Measurements from ENCODE around the gene CEMP1. TPM values are rescaled to one million over a fixed set of nuclear protein-coding genes. Genes with fewer than 3 reads are reported as not detected.

The CEMP1 gene
- total RNA-seq, 1 donor from 2014 or later, result 0.16 TPM

DNA sequence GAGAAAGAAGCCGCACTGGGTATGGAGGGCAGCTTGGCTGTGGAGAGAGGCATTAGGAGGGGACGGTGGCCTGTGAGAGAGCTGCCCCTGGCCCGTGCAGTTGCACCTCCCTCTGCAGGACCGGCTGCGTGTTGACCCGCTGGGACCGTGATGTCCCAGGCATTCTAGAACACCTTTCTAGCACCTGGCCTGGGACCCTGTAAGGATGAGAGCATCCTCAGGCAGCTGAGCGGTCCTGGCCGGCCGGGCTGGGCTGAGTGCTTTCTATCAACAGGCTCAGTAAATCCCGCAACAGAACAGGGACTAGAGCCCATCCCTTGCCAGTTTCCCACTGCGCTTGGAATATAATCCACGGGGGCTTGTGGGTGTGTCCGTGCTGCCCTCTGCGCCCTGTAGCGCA lies 41.6 kb downstream of the CEMP1 start:
- DNase-seq (no peak), ATAC-seq (ENCODE audit: low read depth) (no peak)
- H3K4me3 Mint-ChIP-seq, result no peak overlapping the region
- no peaks in the 10 kb centered on the region for H3K36me3 Mint-ChIP-seq (ENCODE audit: low read depth)
- TF ChIP-seq, protein P1, sequence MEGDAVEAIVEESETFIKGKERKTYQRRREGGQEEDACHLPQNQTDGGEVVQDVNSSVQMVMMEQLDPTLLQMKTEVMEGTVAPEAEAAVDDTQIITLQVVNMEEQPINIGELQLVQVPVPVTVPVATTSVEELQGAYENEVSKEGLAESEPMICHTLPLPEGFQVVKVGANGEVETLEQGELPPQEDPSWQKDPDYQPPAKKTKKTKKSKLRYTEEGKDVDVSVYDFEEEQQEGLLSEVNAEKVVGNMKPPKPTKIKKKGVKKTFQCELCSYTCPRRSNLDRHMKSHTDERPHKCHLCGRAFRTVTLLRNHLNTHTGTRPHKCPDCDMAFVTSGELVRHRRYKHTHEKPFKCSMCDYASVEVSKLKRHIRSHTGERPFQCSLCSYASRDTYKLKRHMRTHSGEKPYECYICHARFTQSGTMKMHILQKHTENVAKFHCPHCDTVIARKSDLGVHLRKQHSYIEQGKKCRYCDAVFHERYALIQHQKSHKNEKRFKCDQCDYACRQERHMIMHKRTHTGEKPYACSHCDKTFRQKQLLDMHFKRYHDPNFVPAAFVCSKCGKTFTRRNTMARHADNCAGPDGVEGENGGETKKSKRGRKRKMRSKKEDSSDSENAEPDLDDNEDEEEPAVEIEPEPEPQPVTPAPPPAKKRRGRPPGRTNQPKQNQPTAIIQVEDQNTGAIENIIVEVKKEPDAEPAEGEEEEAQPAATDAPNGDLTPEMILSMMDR (IDR thresholded peaks at IDR 0.05), result no peak
- H3K9me3 Mint-ChIP-seq, result no peaks in the 10 kb centered on the region
- no peaks in the 10 kb centered on the region for H3K27me3 Mint-ChIP-seq
- peaks cover 23% of the 10 kb centered on the region for H3K4me1 Mint-ChIP-seq
- ChIA-PET CTCF (interaction anchor here (3.4 kb wide), 1 partner anchor 12 kb away, joined by 17 read pairs; no protein-coding TSS in a partner anchor), POLR2A (interaction anchor here (1.0 kb wide), 1 partner anchor 30 kb away, joined by 3 read pairs; no protein-coding TSS in a partner anchor)
- intact Hi-C loops (cut with micrococcal nuclease), result loop anchor here (5.0 kb wide), 1 partner anchor 237 kb away; the partner anchor contains the start of gene ECI1
- H3K27ac Mint-ChIP-seq, result no peak overlapping the region

DNA sequence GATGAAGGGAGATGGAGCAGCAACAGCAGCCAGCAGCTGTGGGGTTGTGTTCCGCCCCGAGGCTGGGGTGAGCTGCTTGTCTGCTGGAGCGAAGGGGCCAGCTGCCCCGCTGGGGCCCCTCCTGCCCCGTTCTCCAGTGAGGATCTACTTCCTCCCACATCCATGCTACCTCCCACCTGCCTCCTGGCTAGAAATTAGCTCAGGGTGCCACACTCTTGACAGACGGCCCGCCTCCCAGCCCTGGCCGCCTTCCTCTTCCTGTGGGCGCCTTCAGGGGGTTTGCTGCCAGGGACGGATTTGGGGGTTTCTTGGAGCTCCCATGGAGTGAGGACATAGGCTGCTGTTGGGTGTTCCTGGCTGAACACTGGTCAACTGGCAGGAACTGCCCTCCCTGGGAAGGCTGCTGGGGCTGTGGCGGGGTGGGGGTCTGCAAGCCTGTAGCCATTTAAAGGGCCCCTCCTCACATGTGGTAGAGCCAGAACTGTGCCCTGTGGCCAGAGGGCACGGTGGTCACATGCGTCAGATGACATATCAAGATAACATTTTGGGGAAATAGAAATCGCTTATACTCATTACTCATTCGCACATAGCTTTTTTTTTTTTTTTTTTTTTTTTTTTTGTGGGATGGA lies 43.2 kb downstream of the CEMP1 start:
- Mint-ChIP-seq H3K4me1 (peaks cover 23% of the 10 kb centered on the region), H3K4me3 (no peak overlapping the region), H3K27me3 (no peaks in the 10 kb centered on the region), H3K36me3 (ENCODE audit: low read depth) (no peaks in the 10 kb centered on the region), H3K27ac (no peak overlapping the region), H3K9me3 (no peaks in the 10 kb centered on the region)
- ChIA-PET CTCF (interaction anchor here (0.6 to 3.4 kb wide), 5 partner anchors 13 to 293 kb away, joined by 3 to 21 read pairs (median 13); partner anchors contain the start of genes CCNF and TBC1D24), POLR2A (interaction anchor here (0.6 to 1.5 kb wide), 9 partner anchors 18 to 467 kb away, joined by 3 to 10 read pairs (median 4); partner anchors contain the start of genes CCNF and TRAF7)
- no peak for DNase-seq
- intact Hi-C loops (cut with micrococcal nuclease), result loop anchor here (1.0 to 5.0 kb wide), 11 partner anchors 13 to 465 kb away; partner anchors contain the start of genes ABCA3, ECI1 and RNPS1
- ATAC-seq (ENCODE audit: low read depth), result no peak
- TF ChIP-seq, protein P1 (IDR thresholded peaks at IDR 0.05), result no peak

DNA sequence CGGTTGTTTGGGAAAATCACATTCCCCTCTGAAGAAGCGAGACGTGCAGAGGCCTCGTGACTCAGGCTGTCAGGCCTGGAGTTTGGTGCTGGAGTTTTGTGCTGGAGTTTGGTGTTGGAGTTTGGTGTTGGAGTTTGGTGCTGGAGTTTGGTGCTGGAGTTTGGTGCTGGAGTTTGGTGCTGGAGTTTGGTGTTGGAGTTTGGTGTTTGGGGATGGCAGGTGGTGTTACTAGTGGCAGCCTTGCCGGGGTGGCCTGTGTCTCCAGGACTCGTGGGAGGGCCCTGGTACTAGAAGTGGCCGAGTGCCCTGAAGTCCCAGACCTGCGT lies 43.7 kb downstream of the CEMP1 start:
- intact Hi-C loops (cut with micrococcal nuclease), result loop anchor here (1.0 to 5.0 kb wide), 11 partner anchors 13 to 464 kb away; partner anchors contain the start of genes ABCA3, ECI1 and RNPS1
- TF ChIP-seq, protein P1 (IDR thresholded peaks at IDR 0.05), result no peak
- peaks cover 23% of the 10 kb centered on the region for H3K4me1 Mint-ChIP-seq
- H3K27me3 Mint-ChIP-seq, result no peaks in the 10 kb centered on the region
- H3K36me3 Mint-ChIP-seq (ENCODE audit: low read depth), result no peaks in the 10 kb centered on the region
- H3K9me3 Mint-ChIP-seq, result no peaks in the 10 kb centered on the region
- DNase-seq, result no peak
- POLR2A ChIA-PET, result interaction anchor here (0.9 to 2.3 kb wide), 14 partner anchors 13 to 467 kb away, joined by 3 to 14 read pairs (median 4); partner anchors contain the start of genes AMDHD2, CCNF, ECI1 and TBC1D24
- no peak for ATAC-seq (ENCODE audit: low read depth)
- peak overlapping the region; percentile 83 for H3K27ac Mint-ChIP-seq
- CTCF ChIA-PET, result interaction anchor here (1.1 to 3.4 kb wide), 5 partner anchors 14 to 292 kb away, joined by 4 to 21 read pairs (median 13); partner anchors contain the start of gene CCNF
- H3K4me3 Mint-ChIP-seq, result peak overlapping the region; percentile 71

DNA sequence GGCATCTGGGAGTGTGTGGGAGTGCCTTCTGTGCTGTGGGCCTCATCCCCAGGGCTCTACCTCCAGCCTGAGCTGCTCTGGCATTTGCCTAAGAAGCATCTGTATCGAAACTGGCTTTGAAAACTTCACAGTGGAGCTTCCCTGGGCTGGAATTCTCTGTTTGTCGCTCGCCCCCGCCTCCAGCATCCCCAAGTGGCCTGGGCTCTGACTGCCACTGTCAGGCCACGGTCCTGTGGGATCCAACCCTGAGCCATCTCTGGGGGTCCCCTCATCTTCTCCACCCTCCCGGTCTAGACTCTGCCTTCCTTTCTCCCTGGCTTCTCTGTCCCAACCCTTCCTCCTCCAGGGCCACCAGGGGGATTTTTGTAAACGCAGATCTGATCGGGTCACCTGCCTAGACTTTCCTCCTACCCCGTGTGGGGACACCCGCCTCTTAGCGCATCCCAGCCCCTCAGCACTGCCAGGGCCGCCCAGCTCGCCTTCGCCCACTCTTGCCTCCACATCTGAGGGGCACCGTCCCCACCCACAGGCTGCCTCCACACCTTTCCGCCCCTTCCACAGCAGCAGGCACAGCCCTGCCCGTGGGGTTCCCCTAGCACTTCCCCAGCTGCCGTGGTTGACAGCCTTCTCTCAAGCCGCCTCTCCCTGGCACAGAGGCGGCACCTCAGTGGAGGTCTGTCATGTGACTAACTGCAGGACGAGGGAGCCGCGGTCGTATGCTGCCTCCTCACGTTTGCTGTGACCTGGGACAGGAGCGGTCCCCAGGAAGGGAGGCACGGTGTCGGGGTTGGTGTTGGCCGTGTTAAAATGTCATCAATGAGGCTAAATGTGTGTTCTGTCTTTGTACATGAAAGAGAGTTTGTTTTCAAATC lies 44.3 kb downstream of the CEMP1 start:
- peaks cover 26% of the 10 kb centered on the region for H3K4me1 Mint-ChIP-seq
- TF ChIP-seq, protein P1 (IDR thresholded peaks at IDR 0.05), result no peak
- peak overlapping the region; percentile 71 for H3K4me3 Mint-ChIP-seq
- no peaks in the 10 kb centered on the region for H3K27me3 Mint-ChIP-seq
- ChIA-PET CTCF (interaction anchor here (0.7 to 3.4 kb wide), 10 partner anchors 13 to 483 kb away, joined by 3 to 21 read pairs (median 4); partner anchors contain the start of genes CCNF and ECI1), POLR2A (interaction anchor here (0.6 to 2.6 kb wide), 16 partner anchors 12 to 1209 kb away, joined by 3 to 14 read pairs (median 4); partner anchors contain the start of genes AMDHD2, CCNF, CEMP1 and ECI1)
- ATAC-seq (ENCODE audit: low read depth) (peak; percentile 97), DNase-seq (peak; percentile 73)
- intact Hi-C loops (cut with micrococcal nuclease), result loop anchor here (1.0 to 5.0 kb wide), 11 partner anchors 13 to 464 kb away; partner anchors contain the start of genes ABCA3, ECI1 and RNPS1
- H3K9me3 Mint-ChIP-seq, result no peaks in the 10 kb centered on the region
- H3K36me3 Mint-ChIP-seq (ENCODE audit: low read depth), result no peaks in the 10 kb centered on the region
- H3K27ac Mint-ChIP-seq, result peak overlapping the region; percentile 83

Data from activated B cell treated with CpG ODN at 0.5 μM for 24 hours (primary cell).